Amniotic stem cell (primary cell): ENCODE measurements around the gene SIRT1.
"Not testable (repeated sequence)": the region's sequence is repeated elsewhere in the genome, so short reads cannot be mapped to it uniquely, and the experiment has no call there.

Experiments
- DNase-seq: peaks from one replicate; lab custom pipeline; 2025; lab: John Stamatoyannopoulos, UW

Gene SIRT1

GRCh38 chr10:67884313-67884841 is at the start of gene SIRT1:
Gene SIRT1, plus strand, starts transcription at chr10:67884656. Its CDS starts 66 bp downstream, at chr10:67884722.
- peak; percentile 93 for DNase-seq

GRCh38 chr10:67835541-67836394 is 48.7 kb upstream of the SIRT1 start:
- not testable (repeated sequence) for DNase-seq

GRCh38 chr10:67836488-67836887 is 48.0 kb upstream of the SIRT1 start:
- no peak for DNase-seq

- no peak for DNase-seq
These were observed 47.5 kb upstream of the SIRT1 start for GRCh38 chr10:67836972-67837371.

GRCh38 chr10:67837541-67838314 is 46.7 kb upstream of the SIRT1 start, which contains the start of gene DNAJC12:
Gene DNAJC12, minus strand, starts transcription at chr10:67838188. Its CDS starts 177 bp downstream, at chr10:67838011.
- no peak for DNase-seq

GRCh38 chr10:67839511-67839910 is 44.9 kb upstream of the SIRT1 start:
- DNase-seq, result not testable (repeated sequence)

- no peak for DNase-seq
These were observed 44.5 kb upstream of the SIRT1 start for GRCh38 chr10:67839951-67840350.

- no peak for DNase-seq
These were observed 42.7 kb upstream of the SIRT1 start for GRCh38 chr10:67841737-67842136.

GRCh38 chr10:67843284-67843683 is 41.2 kb upstream of the SIRT1 start:
- DNase-seq, result no peak

- peak; percentile 85 for DNase-seq
These were observed 35.0 kb upstream of the SIRT1 start for GRCh38 chr10:67849331-67850011.

GRCh38 chr10:67851186-67851585 is 33.3 kb upstream of the SIRT1 start:
- DNase-seq, result no peak

- DNase-seq, result no peak
These were observed 31.7 kb upstream of the SIRT1 start for GRCh38 chr10:67852761-67853160.

- no peak for DNase-seq
These were observed 30.9 kb upstream of the SIRT1 start for GRCh38 chr10:67853512-67853911.

- no peak for DNase-seq
These were observed 25.5 kb upstream of the SIRT1 start for GRCh38 chr10:67858971-67859370.

GRCh38 chr10:67861750-67862432 is 22.6 kb upstream of the SIRT1 start:
- no peak for DNase-seq

- DNase-seq, result no peak
These were observed 21.4 kb upstream of the SIRT1 start for GRCh38 chr10:67863094-67863493.

GRCh38 chr10:67864607-67865371 is 19.7 kb upstream of the SIRT1 start:
- DNase-seq, result no peak

GRCh38 chr10:67868132-67868531 is 16.3 kb upstream of the SIRT1 start:
- DNase-seq, result no peak

GRCh38 chr10:67869996-67870395 is 14.5 kb upstream of the SIRT1 start:
- no peak for DNase-seq

GRCh38 chr10:67875340-67876238 is 8.9 kb upstream of the SIRT1 start:
- no peak for DNase-seq
